NCI-H2227 (cell line): ENCODE results near the gene IFRD2.

Experiments used
- DNase-seq: peaks from one replicate; lab custom pipeline; 2025; ENCODE audit not compliant: unreplicated experiment; lab: John Stamatoyannopoulos, UW

The IFRD2 gene

DNA sequence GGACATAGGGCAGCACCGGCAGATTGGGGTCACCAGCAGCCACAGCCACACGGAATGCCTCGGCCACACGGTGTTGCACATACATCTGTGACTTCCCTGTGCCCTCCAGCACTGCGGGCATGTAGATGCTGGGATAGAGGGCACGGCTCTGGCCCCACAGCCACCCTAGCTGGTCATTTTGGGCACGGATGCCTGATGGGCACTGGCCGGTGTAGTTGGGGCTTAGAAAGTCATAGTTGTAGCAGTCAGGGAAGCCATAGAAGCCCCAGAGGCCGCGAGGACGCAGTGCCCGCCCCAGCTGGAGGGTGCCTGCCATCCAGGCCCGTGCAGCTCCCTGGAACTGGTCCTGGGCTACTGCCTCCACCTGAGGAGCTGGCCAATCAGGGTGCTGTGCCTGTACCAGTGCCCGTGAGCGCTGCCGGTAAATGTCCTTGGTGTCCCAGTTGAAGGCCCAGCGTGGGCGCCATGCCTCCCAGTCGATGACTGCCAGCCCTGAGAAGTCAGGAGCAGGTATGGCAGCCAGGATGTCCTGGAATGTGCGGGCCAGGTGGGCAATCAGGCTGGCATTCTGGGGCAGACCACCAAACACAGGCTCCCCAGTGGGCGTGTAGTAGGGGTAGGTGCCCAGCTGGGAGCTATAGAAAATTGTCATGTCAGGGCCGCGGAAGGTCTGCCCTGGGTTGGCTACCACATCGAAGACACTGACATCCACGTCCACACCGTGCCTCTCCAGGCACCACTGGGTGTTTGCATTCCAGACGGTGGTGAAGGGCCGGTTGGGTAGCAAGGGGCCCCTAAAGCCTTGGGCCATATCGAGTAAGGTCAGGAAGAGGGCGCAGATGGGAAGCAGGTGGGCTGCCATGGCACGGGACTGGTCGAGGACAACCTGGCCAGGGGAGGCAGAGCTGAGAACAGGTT is 10.1 kb upstream of the IFRD2 start:
- DNase-seq, result no peak

DNA sequence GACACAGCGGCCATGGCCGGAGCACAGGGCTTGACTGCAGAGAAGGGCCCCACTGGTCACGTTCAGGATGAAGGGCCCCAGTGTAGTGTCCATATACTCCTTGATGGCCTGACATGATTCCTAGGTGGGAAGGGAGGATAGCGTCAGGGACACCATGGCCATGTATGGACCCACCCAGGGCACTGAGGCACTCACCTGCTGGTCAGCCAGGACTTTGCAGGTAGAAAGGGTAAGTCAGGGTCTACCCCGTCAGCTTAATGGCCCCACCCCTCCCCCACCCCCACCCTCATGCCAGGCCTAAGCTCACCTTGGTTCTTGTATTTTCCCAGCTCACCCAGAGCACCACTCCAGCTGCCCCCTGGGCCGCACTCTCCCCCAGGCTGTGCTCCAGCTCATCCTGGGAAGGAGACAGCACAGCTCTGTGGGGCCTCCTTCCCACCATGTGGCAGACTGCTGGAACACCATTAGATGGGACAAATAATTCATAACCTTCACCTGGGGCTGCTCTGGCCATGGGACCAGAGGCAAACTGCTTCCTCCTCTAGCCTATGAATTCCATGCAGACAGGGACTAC is 8.5 kb upstream of the IFRD2 start:
- DNase-seq, result no peak

DNA sequence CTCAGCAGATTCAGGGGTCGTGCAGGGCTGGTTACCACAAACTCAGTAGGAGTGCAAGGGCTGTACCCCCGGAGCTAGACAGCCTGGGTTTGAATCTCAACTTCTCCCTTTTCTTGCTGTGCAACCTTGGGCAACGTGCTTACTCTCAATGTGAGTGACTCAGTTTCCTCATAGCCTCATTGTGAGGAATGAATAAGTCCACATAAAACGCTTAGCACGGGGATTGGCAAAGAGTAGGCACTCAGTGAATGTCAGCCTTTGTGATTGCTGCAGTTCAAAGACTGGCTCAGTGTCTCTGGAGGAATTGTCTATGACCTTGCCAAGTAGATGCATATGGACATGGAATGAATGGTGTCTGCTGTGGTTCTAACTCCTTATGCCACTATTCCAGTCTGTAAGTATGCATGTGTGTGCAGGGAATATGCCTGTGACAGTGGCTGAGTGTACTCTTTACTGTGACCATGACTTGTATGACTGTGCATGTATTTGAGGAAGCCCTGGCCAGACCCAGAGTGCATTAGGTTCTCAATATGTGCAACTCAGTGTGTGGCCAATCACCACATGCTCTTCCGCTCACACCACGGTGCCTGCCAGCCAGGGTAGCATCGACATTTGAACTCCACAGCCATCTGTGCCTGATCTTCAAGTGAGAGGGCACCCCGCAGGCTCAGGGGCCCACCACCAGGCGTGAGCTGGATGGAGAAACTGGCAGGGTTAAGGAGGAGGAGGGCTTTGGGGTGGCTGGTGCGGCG is 7.9 kb upstream of the IFRD2 start:
- DNase-seq, result no peak

DNA sequence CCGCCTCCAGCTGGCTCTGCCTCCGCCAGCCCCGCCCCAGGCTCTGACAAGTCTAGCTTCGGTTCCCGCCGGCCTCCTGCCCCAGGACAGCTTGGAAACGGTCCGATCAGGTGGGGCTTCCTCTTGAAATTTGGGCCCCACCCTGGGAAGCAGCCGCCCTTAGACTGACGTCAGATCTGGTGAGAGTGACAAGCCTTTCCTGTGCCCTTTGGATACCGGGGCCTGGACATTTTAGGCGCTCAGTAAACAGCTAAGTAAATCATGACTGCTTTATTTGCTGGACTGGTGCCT is 7.4 kb upstream of the IFRD2 start:
- DNase-seq, result no peak

DNA sequence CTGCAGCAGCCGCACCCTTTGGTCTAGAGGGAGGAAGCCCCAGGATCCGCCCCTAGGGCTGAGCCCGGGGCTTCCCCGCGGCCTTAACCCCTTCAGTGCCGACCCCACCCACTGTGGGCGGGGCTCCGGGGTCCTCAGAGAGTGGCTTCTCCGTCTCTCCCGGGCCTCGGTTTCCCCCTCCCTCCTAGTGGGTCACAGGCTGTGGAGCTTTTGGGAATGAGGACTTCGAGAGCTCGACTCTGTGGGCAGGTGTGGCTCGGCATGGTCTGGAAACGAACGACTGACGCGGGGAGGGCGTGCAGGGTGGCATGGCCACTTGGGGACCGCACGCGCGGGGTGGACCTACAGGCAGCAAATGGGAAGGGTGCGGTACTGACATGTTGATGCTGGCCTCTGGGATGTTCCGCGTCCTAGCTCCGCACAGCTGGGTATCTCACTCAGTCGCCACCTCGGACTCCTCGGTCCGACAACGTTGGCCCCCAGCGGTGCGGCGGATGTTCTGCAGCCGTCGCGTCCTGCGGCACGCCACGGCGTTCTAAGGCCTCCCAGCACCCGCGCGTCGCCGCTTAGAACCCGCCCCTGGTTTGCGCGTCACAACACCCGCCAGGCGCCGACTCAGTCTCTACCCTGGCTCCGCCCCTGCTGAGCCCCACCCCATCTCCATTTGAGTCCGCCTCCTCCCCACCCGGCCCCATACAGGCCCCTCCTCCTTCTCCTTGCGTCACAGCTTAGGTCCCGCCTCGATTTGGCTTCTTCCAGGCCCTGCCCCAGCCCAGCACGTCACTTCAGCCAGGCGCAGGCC is 6.8 kb upstream of the IFRD2 start, which contains the start of the genes HYAL3 and NAA80:
TSS of gene HYAL3 (minus strand) at position 570 of the 802 bp plus-strand sequence. CDS start 3,803 bp downstream, outside the sequence.
TSS of gene NAA80 (minus strand) at position 570 of the 802 bp plus-strand sequence. CDS start 1,942 bp downstream, outside the sequence.
- peak; percentile 97 for DNase-seq

DNA sequence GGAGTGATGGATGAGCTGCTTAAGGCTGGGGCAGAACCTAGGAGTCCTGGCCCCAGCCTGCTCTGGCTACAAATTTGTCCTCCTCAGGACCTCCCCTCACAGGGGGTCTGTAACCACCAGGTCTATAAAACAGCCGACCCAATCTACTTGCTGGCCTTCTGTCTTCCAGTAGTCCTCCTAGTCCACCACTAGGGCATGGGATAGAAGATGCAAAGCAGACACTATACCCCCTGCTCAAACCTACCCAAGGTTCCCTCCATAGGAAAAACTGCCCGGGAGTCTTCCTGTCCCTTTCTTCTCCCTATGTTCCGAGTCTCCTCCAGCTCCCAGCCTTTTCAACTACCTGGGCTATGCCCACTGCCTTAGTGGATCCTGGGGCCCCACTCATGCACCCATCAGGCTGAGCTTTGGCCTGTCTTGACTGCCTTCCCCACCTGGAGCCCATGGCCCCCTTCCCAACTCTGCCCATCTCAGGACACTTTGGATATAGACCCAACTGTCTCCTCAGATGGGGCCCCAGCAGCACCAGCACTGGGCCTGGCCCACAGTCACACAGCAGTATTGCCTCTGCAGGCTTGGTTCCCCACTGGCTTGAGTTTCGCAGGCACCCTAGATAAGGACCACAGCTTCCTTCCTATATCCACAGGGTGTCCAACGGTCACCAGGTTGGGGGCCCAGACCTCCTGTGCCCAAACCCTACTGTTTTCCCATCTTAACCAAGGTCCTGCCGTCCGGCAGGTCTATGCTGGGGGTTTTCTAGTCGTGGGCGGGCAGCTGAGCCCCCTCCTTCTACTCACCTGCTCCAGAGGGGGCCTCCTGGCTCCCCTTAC is 5.9 kb upstream of the IFRD2 start:
- DNase-seq, result no peak

DNA sequence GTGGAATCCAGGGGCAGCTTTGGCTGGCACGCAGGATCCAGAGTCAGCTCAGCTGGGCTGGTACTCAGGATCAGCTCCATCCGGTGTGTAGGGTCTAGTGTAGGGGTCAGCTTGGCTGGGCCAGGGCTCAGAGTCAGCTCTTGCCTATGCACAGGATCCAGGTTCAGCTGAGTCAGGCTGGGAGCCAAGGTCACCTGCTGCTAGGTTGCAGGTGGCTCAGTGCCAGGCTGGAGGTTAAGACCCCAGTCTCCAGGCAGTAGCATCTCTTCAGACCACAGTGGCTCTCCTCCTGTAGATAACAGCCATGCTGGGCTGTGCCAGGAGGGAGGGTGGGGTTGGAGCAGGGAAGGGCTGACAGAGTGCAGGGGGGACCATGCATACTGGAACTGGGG is 5.2 kb upstream of the IFRD2 start:
- no peak for DNase-seq

DNA sequence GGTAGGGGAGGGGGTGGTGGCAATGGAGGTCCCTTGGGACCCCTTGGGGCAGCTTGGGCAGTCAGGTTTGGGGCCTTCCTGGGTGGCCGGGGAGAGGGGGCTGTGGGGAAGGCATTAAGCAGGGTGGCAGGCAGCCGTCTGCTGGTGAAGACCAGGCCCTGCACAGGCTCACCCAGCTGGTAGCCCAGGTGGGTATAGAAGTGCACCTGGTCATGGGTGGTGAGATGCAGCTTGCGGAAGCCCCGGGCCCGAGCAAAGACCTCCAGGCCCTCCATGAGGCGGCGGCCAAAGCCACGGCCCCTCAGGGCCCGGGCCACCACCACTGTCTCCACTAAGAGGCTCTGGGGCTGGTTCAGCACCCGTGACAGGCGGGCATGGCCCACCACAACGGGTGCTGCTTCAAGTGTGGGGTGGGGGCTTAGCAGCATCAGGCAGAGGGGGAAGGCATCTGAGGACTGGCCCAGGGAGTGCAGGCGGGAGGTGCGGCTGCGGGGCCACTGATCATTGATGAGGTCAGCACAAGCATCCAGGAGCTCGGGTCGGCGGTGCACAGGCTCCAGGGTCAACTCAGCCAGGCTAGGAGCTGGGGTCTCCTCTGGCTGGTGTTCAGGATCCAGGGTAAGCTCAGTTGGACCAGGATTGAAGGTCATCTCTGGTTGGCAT is 4.6 kb upstream of the IFRD2 start:
- no peak for DNase-seq

DNA sequence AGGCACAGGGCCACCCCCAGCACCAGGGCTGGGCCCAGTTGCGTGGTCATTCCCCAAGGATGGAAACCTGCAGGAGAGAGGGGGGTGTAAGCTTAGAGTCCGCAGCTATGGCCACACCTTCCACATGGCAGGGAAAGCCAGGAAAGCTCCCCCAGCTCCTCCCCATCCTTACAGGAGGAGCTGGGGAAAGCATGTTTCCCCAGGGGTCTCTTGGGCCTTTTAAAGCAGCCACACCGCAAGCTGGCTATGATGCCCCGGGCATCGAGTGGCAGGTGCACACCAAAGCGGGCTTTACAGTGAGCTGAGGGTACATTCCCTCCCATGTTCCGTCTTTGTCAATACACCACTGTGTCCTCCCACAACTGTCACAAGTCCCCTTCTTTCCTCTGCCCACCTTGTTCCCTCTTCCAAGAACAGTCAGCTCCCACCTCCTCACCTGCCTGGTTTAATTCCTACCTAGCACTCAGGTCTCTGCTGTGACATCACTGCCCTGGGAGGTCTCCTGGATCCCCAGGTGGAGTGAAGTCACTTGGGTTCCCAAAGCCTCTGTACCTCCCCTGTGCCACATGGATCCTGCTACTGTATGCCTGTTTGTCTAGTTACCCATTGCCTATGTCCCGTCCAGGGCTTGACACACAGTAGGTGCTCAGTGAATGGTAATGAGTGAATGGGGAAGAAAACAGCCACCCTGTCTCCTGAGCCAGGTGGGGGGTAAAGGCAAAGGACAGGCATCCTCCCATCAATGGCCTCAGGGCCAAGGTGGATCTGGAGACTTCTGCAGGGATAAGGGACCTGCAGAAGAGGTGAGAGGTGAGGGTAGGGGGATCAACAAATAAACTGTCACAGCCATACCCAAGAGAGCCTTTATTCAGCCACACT is 3.6 kb upstream of the IFRD2 start:
- no peak for DNase-seq

DNA sequence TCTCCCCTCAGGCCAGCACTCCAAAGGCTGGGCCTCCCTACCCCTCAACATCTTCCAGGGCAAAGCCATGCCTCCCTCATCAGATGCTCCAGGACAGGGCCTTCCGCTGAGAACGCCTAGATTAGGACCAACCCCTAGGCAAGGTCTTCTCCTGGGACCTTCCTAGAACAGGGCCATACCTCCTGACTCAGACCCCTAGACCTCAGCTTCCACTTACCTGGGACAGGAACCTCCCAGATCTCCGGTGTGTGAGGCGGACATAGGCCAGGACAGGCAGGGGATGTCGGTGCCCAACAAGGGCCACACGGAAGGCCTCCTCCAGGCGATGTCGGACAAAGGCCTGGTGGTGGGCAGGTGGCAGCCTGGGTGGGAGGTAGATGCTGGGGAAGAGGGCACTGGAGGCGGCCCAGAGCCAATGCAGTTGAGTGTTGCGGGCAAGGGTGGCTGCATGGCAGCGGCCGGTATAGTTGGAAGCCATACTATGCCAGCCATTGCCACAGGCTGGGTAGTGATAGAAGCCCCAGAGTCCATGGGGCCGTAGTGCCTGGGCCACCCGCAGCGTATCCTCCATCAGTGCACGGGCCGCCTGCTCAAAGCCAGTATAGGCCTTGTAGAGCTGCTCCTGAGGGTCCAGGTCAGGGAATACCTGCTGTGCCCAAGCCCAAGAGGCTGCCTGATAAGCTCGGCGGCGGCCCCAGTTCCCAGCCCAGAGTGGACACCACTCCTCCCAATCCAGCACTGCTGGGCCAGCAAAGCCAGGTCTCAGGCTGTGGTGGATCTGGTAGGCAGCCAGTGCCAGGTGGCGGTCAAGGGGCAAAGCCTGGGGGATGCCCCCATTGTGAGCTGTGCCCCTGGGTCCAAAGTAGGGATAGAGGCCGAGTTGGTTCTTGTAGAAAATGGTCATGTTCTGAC is 2.5 kb upstream of the IFRD2 start:
- no peak for DNase-seq

DNA sequence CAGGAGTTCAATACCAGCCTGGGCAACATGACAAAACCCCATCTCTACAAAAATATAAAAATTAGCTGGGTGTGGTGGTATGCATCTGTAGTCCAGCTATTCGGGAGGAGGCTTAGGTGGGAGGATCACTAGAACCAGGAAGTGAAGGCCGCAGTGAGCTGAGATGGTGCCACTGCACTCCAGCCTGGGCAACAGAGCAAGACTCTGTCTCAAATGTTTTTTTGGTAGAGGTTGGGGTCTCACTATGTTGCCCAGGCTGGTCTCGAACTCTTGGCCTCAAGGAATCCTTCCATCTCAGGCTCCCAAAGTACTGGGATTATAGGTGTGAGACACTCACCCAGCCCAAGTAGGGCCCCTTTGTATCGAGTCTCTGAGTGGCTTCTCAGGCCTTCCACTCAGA is 1.9 kb upstream of the IFRD2 start:
- DNase-seq, result no peak

DNA sequence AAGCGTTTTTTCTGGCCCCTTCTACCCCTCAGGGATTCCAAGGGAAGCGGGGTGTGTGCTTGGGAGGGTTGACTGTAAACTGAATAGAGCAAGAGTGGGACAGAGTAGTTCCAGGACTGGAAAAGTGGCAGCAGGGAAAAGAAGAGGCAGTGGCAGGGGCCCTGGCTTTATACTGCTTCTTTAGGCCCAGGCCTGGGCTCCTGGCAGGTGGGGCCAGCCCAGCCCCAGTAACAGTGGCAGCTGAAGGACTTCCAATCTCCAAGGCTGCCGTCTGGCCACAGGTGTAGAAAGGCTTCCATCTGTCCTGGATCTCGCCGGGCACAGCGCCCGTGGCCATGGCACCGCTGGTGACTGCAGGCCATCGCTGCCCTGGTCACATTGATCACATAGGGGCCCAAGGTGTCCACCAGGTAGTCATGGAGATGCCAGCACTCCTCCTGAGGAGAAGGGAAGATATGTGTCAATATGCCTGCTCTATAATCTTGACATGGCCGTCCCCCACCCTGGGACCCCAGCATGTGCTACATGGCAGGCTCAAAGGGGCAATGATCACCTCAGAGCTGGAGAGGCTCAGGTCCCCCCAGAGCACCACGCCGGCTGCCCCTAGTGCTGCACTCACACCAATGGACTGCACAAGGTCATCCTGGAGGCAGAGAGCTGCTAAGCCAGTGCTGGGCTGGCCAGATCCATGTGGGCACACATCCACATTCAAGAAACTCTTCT is 1.0 kb upstream of the IFRD2 start:
- DNase-seq, result no peak

DNA sequence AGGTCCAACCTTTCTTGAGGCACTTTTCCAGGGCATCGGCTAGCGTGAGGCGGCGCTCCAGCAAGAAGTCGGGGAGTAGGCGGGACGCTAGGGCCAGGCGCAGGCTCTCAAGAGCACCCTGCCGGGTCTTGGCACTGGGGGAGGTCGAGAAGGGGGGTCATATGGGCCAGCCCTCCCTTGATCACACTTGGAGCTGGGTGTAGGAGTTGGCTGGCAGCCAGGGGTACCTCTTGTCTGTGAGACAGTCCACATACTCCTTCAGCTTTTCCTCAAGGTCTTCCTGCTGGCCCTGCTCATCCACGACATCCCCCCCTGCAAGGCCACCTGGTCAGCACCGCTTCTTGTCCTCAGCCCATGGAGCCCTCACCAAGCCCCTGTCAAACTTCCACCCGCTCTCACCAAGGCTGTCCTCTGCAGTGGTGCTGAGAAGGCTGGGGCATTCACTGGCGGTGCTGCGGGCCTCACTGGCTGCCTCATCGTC is 2.0 kb downstream of the IFRD2 start:
- no peak for DNase-seq

DNA sequence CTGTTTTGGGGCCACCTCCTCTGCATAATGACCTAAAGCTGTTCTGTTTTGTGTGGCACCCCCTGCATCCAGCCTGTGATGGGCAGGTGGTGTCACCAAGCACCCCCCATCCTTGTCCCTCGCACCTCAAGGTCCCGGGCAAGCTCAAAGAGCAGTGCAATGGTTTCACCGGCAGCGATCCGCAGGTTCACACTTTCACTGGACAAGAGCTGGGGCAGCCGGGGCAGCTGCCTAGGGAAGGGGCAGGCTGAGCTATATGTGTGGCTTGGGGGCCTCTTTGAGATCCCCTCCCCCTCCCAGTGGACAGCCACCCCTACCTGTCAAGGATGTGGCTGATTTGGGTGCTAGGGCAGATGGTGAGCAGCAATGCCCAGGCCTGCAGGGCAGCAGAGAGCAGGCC is 3.1 kb downstream of the IFRD2 start:
- no peak for DNase-seq

DNA sequence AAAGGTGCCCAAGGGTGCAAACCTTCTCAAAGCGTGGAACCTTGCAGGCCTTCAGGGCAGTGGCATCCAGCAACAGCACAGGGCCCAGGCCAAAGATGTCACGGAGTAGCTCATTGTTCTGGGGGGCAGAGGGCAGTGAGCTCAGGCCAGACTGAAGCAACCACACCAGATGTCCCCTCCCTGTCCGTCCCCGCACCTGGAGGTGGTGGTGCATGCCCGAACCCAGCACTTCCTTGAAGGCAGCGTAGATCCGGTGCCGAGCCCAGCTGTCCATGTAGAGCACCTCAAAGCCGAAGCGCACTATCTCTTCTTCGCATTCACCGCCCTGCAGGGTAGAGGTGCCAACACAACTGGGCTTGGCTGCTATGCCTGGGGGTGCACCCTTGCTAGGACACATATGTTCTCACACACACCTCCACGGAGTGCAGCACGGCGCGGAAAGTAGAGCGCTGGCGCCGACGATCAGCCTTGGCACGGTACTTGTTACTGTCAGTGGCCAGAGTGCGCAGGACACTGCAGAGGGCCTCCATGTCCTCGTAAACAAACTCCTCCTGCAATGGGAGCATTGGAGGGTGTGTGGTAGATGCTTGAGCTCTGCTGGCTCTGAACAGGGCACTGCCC is 3.7 kb downstream of the IFRD2 start:
- no peak for DNase-seq

DNA sequence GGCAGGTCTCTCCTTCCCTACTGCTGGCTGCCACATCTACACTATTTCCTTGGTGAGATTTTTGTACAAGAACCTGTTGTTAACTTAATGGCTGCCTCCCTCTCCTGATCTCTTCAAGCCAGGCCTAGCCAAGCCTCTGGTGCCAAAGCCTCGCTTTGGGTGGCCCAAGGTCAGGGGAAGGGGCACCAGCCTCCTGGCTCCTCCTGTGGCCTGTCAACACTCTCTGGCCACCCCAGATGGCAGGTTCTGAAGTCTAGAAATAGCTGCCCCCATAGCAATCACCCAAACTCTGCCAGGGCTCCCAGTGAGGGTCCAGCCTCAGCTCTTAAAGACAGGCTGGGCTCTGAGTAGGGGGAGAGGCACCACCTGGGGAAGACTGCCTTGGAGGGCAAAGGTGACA is 5.0 kb downstream of the IFRD2 start:
- DNase-seq, result no peak
